HepG2 (cell line): Measurements from ENCODE around the gene PEX11G. TPM values are rescaled to one million over a fixed set of nuclear protein-coding genes. Genes with fewer than 3 reads are reported as not detected.
A peak's percentile ranks its signal among the peaks of the same experiment; 100 is the strongest.

Experiments
- BCL6 ChIP-seq: IDR thresholded peaks from 2 replicates; pipeline ENCODE4 v1.6.1; 2016; ENCODE audit warnings: missing genetic modification reagents, missing compliant biosample characterization
- BRCA1 ChIP-seq: sonication (generic); formaldehyde crosslinking; IDR thresholded peaks from 2 replicates; pipeline ENCODE4 v1.4.0; 2020; ENCODE audit warnings: missing genetic modification reagents
- DR1 ChIP-seq: sonication (generic); formaldehyde crosslinking; IDR thresholded peaks from 2 replicates; pipeline ENCODE4 v1.8.0; 2021; ENCODE audit warnings: mild to moderate bottlenecking, missing genetic modification reagents, inconsistent platforms
- GATA4 ChIP-seq: sonication (generic); IDR thresholded peaks from 2 replicates; pipeline ENCODE4 v1.6.1; 2016; ENCODE audit warnings: antibody characterized with exemption, low read depth, borderline replicate concordance
- HINFP ChIP-seq: sonication (generic); formaldehyde crosslinking; IDR thresholded peaks from 2 replicates; pipeline ENCODE4 v1.4.0; 2020; ENCODE audit warnings: low read depth, mild to moderate bottlenecking, missing genetic modification reagents
- HIVEP1 ChIP-seq: sonication (generic); formaldehyde crosslinking; IDR thresholded peaks from 2 replicates; pipeline ENCODE4 v1.4.0; 2020; ENCODE audit warnings: mild to moderate bottlenecking, missing genetic modification reagents
- HMG20A ChIP-seq: IDR thresholded peaks from 2 replicates; pipeline ENCODE4 v1.6.1; 2016; ENCODE audit warnings: borderline replicate concordance
- HOXA9 ChIP-seq: sonication (generic); formaldehyde crosslinking; IDR thresholded peaks from 2 replicates; pipeline ENCODE4 v1.8.1; 2022; ENCODE audit warnings: missing genetic modification reagents, mild to moderate bottlenecking, moderate library complexity, borderline replicate concordance
- IRF1 ChIP-seq: sonication (generic); formaldehyde crosslinking; IDR thresholded peaks from 2 replicates; pipeline ENCODE4 v1.4.0; 2020; ENCODE audit warnings: low read depth, mild to moderate bottlenecking, missing genetic modification reagents
- KLF11 ChIP-seq: IDR thresholded peaks from 2 replicates; pipeline ENCODE4 v1.6.1; 2016; ENCODE audit warnings: missing compliant biosample characterization
- MIXL1 ChIP-seq: IDR thresholded peaks from 2 replicates; pipeline ENCODE4 v1.6.1; 2016
- RBAK ChIP-seq: sonication (generic); formaldehyde crosslinking; IDR thresholded peaks from 2 replicates; pipeline ENCODE4 v1.5.1; 2020; ENCODE audit warnings: mild to moderate bottlenecking, missing genetic modification reagents
- REST ChIP-seq, 2 experiments: IDR thresholded peaks; 2 replicates each; pipeline ENCODE4 v1.6.1; 2011 to 2012; ENCODE audit warnings: low read length in 2 of 2, borderline replicate concordance in 1 of 2, low read depth in 1 of 2, mild to moderate bottlenecking in 1 of 2, moderate library complexity in 1 of 2
- RFXANK ChIP-seq: IDR thresholded peaks from 2 replicates; pipeline ENCODE4 v1.6.1; 2016
- SP2 ChIP-seq: sonication (generic); formaldehyde crosslinking; IDR thresholded peaks from 2 replicates; pipeline ENCODE4 v1.5.1; 2020; ENCODE audit warnings: mild to moderate bottlenecking, missing genetic modification reagents
- ZBTB14 ChIP-seq: sonication (generic); formaldehyde crosslinking; IDR thresholded peaks from 2 replicates; pipeline ENCODE4 v1.4.0; 2020; ENCODE audit warnings: missing genetic modification reagents
- ZMAT3 ChIP-seq: sonication (generic); formaldehyde crosslinking; conservative IDR thresholded peaks from 2 replicates; pipeline ENCODE4 v1.7.0; 2021; ENCODE audit warnings: missing genetic modification reagents
- ZNF34 ChIP-seq: sonication (generic); formaldehyde crosslinking; IDR thresholded peaks from 2 replicates; pipeline ENCODE4 v1.4.0; 2020; ENCODE audit warnings: mild to moderate bottlenecking, missing genetic modification reagents, borderline replicate concordance
- ZNF362 ChIP-seq: sonication (generic); formaldehyde crosslinking; IDR thresholded peaks from 2 replicates; pipeline ENCODE4 v1.4.0; 2020; ENCODE audit warnings: missing genetic modification reagents, mild to moderate bottlenecking, borderline replicate concordance
- ZNF383 ChIP-seq: sonication (generic); formaldehyde crosslinking; IDR thresholded peaks from 2 replicates; pipeline ENCODE4 v1.4.0; 2020; ENCODE audit warnings: missing genetic modification reagents, mild to moderate bottlenecking, borderline replicate concordance
- ZNF570 ChIP-seq: sonication (generic); formaldehyde crosslinking; IDR thresholded peaks from 2 replicates; pipeline ENCODE4 v1.4.0; 2020; ENCODE audit warnings: mild to moderate bottlenecking, missing genetic modification reagents, borderline replicate concordance
- ZNF572 ChIP-seq: sonication (generic); formaldehyde crosslinking; IDR thresholded peaks from 2 replicates; pipeline ENCODE4 v1.5.1; 2020; ENCODE audit warnings: mild to moderate bottlenecking, missing genetic modification reagents
- ZNF598 ChIP-seq: sonication (generic); formaldehyde crosslinking; IDR thresholded peaks from 2 replicates; pipeline ENCODE4 v1.5.1; 2020; ENCODE audit warnings: mild to moderate bottlenecking, missing genetic modification reagents, borderline replicate concordance
- polyA plus RNA-seq, 8 experiments: library from polyadenylated mRNA; depleted of rRNA in 3 of 8; stranded (reverse) in 7 of 8; unstranded in 1 of 8; fragments of >200 nt; fragmentation: Illumina TruSeq in 4 of 8; extraction: Trizol in 4 of 8; gene quantifications; 2 replicates each; pipeline versions ENCODE4 v1.2.1 to v1.2.3, GENCODE V29; 2011 to 2016; ENCODE audit warnings: low read depth in 4 of 8, missing spikeins in 1 of 8, mixed read lengths in 1 of 8; ENCODE audit not compliant: insufficient read depth in 1 of 8
- total RNA-seq, 5 experiments: library from RNA; depleted of rRNA; stranded (reverse); fragments of >200 nt; fragmentation: Illumina TruSeq; extraction: Trizol; gene quantifications; 2 replicates each; pipeline ENCODE4 v1.2.3, GENCODE V29; 2016; ENCODE audit warnings: low read depth in 1 of 5

PEX11G gene
- total and polyA plus RNA-seq, 2 of the 13 experiments (the other 11 are each of a cell fraction or from before 2014, with no cell fraction given): not detected

GRCh38 chr19:7500811-7501450, 12.1 kb upstream of the PEX11G start (continued):
- TF ChIP-seq HINFP: no peak
- TF ChIP-seq MIXL1: no peak
- TF ChIP-seq ZNF598 (CRISPR knock-in tag): no peak
- TF ChIP-seq BRCA1 (CRISPR knock-in tag): no peak
- TF ChIP-seq HOXA9: peak; percentile 68
- TF ChIP-seq SP2 (CRISPR knock-in tag): peak; percentile 32
- no peak for TF ChIP-seq BCL6 (CRISPR knock-in tag)
- TF ChIP-seq KLF11: no peak
- no peak for TF ChIP-seq RFXANK
- no peak for TF ChIP-seq GATA4
- no peak for TF ChIP-seq DR1 (CRISPR knock-in tag)
- TF ChIP-seq RBAK (CRISPR knock-in tag): no peak
- peak; percentile 99 for TF ChIP-seq ZBTB14 (CRISPR knock-in tag)
- TF ChIP-seq HIVEP1 (CRISPR knock-in tag): no peak
- no peak for TF ChIP-seq ZNF572
- TF ChIP-seq ZNF570 (CRISPR knock-in tag): 0 out of 2 replicates have a peak, but pooled peaks have one; percentile 42
- no peak for TF ChIP-seq HMG20A
- no peak for TF ChIP-seq IRF1 (CRISPR knock-in tag)
- TF ChIP-seq ZNF34 (CRISPR knock-in tag): 0 out of 2 replicates have a peak, but pooled peaks have one; percentile 33
- TF ChIP-seq REST (IDR thresholded peaks at IDR 0.05; ENCODE audit: borderline replicate concordance in 1 of 2, low read depth in 1 of 2, low read length in 2 of 2): no peak
- TF ChIP-seq ZNF362 (CRISPR knock-in tag): 0 out of 2 replicates have a peak, but pooled peaks have one; percentile 31
- TF ChIP-seq ZNF383 (CRISPR knock-in tag): no peak
- TF ChIP-seq ZMAT3 (CRISPR knock-in tag): no peak
